HG03280 (cell line): ENCODE results near the gene LIG4.
A peak's percentile ranks its signal among the peaks of the same experiment; 100 is the strongest.
"Not testable (repeated sequence)": the region's sequence is repeated elsewhere in the genome, so short reads cannot be mapped to it uniquely, and the experiment has no call there.

Experiments
- ATAC-seq: cut with Tn5 transposase; IDR thresholded peaks from one replicate; pipeline ENCODE4 v1.9.1; 2021; ENCODE audit warnings: mild to moderate bottlenecking, moderate library complexity; ENCODE audit not compliant: unreplicated experiment

Gene LIG4

GRCh38 chr13:108215436-108215835 lies at the start of gene LIG4:
Gene LIG4 (minus strand): TSS chr13:108215536. CDS start chr13:108211268, 4,268 bp downstream.
- ATAC-seq = peak; percentile 63

GRCh38 chr13:108263621-108264355 lies 48.5 kb upstream of the LIG4 start:
- no peak for ATAC-seq

- no peak for ATAC-seq
These were observed 41.9 kb upstream of the LIG4 start for GRCh38 chr13:108257248-108257647.

DNA sequence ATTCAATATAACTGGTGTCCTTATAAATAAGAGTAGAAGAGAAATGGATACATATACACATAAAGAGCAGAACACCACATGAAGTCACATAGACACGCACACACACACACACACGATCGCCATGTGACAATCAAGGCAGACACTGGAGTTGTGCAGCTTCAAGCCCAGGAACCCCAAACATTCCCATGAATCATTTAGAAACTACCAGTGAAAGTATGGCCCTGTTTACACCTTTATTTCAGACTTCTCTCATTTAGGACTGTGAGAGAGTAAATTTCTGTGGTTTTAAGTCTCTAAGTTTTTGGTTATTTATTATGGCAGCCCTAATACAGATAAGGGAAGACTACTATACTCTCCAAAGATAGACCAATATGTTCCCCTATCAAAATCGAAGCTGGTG lies 33.8 kb upstream of the LIG4 start:
- ATAC-seq = no peak

- no peak for ATAC-seq
These were observed 15.0 kb upstream of the LIG4 start for GRCh38 chr13:108230377-108230776.

- ATAC-seq = no peak
These were observed 12.4 kb upstream of the LIG4 start for GRCh38 chr13:108227651-108228272.

GRCh38 chr13:108226184-108226583 lies 10.8 kb upstream of the LIG4 start:
- ATAC-seq = no peak

GRCh38 chr13:108225440-108225839 lies 10.1 kb upstream of the LIG4 start:
- no peak for ATAC-seq

GRCh38 chr13:108223687-108224503 lies 8.6 kb upstream of the LIG4 start:
- ATAC-seq = no peak

- ATAC-seq = no peak
These were observed 4.7 kb upstream of the LIG4 start for GRCh38 chr13:108220041-108220440.

- ATAC-seq = peak; percentile 77
These were observed 3.0 kb upstream of the LIG4 start, which contains the start of gene ABHD13 for GRCh38 chr13:108218044-108218974. Gene ABHD13 (plus strand): TSS chr13:108218392. CDS start chr13:108229219, 10,827 bp downstream.

GRCh38 chr13:108217307-108218043 lies 2.1 kb upstream of the LIG4 start:
- ATAC-seq = not testable (repeated sequence)

- no peak for ATAC-seq
These were observed 680 bp downstream of the LIG4 start for GRCh38 chr13:108214441-108215271.

- ATAC-seq = no peak
These were observed 1.4 kb downstream of the LIG4 start for GRCh38 chr13:108213946-108214345.

DNA sequence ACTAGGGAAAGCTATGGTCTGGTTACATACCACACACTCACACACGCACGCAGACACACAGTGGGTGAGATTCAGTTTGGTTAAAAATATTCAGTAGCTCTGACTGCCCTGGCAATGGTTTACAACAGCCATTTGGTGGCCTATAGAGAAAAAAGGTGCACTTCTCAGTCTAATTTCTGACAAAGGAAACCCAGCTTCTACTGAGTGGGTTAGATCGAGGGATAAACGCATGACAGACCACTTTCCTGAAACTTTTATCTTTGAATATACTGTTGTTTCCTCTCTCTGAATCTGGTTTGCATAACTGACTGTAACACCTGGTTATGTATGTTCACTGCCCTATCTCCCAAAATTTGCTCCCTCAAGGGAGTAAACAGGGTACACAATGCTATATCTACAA lies 2.5 kb downstream of the LIG4 start:
- ATAC-seq = no peak

GRCh38 chr13:108210551-108210950 lies 4.8 kb downstream of the LIG4 start:
- no peak for ATAC-seq

DNA sequence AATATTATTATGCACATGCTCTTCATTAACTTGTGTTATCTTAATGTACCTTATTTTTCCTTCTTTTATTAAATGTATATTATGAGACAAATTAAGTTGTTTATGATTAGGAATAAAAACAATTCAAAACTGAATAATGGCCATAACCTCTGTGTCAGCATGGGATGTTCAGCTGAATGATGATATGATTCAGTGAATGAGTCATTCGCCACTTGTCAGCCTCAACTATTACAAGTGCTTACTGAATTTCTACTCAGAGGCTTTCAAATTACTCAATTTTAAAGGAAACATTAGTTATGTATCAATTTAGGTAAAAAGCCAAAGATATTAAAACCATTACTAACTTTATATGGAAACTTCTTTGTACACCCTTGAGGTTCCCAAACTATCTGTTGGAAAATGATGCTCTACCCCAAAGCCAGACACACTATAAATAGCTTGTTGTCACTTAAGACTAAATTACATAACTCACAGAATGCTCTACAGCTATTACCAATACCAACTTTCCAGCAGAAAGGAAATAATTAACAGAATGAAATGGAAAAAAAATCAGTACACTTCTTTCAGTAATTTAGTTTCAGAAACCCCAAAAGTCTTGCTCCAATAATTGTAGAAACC lies 14.4 kb downstream of the LIG4 start:
- no peak for ATAC-seq

DNA sequence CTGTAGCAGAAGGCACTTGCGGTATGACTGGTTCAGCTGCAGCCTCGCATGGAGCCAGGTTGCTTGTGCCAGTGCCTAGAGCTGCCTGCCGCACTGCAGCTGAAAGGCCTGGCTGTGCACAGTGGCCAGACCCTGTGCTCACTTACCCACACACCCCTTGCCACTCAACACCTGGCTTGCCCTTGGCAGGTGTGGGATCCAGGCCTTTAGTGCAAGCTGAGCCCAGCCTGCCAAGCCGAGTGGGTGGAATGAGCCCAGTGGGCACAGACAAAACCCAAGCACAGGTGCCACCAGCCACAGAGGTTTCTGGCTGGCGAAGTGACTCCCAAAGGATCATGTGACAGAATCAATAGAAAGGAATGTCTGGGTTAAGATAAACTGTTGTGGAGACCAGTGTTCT lies 19.5 kb downstream of the LIG4 start:
- ATAC-seq = no peak

DNA sequence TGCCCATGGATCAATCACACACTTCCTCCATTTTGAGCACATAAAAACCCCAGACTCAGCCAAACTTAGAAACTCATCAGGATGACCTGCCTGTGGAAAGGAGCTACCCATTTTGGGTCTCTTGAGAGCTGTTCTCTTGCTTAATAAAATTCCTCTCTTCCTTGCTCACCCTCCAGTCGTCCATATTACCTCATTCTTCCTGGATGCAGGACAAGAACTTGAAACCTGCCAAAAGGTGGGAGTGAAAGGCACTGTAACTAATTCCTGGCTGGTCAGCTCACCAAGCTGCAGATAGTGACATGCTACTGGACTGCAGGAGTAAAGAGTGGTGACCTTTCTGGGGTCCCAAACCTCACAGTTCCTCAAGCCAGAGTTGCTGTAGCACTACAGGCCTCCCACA lies 20.2 kb downstream of the LIG4 start:
- no peak for ATAC-seq
